Ammon's horn (tissue), 1 donor: ENCODE measurements around the gene ATAD2B.
"Not testable (repeated sequence)": the region's sequence is repeated elsewhere in the genome, so short reads cannot be mapped to it uniquely, and the experiment has no call there.

Source experiments
- DNase-seq: peaks from one replicate; pipeline ENCODE4 v3.0.0-alpha.2; 2016; ENCODE audit warnings: low spot score

Gene ATAD2B

GRCh38 chr2:23926750-23927571, at the start of gene ATAD2B:
ATAD2B (minus strand) TSS chr2:23927123; CDS start chr2:23926770, 353 bp downstream.
- DNase-seq, result peak; percentile 95

DNA sequence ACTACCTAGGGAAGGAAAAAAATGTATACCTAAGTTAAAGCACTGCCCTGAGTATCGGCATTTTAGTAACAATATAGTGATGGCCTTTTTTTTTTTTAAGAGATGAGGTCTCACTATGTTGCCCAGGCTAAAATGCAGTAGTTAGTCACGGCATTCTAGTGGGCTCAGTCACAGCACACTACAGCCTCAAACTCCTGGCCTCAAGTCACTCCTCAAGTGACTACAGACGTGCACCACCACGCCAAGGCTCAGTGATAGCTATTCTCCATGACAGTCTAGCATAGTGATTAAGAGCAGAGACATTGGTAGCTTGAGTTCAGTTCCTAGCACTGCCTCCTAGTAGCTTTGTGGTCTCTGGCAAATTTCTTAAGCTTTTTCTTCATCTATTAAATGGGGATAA, 40.9 kb upstream of the ATAD2B start:
- no peak for DNase-seq

- DNase-seq, result no peak
Measured at GRCh38 chr2:23954325-23955014, 27.5 kb upstream of the ATAD2B start.

DNA sequence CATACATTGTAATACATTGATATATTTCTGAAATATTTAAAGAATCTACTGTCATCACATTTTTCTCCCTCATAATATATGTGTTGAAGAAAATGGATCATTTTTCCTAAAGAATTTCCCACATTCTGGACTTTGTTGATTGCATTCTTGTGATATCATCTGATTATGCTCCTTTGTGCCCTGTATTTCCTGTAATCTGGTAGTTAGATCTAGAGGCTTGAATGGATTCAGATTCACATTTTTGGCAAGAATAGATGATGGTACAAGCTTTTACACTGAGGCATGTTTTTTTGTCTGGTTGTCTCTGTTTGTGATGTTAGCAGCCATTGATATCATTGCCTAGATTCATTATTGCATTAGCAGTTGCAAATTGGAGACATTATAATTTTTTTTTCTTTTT, 26.7 kb upstream of the ATAD2B start:
- no peak for DNase-seq

DNA sequence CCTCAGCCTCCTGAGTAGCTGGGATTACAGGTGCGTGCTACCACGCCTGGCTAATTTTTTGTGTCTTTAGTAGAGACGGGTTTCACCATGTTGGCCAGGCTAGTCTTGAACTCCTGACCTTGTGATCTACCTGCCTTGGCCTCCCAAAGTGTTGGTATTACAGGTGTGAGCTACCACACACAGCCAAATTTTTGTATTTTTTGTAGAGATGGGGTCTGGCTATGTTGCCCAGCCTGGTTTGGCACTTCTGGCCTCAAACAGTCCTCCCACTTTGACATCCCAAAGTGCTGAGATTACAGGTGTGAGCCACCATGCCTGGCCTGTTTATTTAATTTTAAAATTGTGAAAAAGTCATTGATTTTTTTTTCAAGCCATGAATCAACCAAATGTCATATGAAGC, 25.6 kb upstream of the ATAD2B start:
- not testable (repeated sequence) for DNase-seq

DNA sequence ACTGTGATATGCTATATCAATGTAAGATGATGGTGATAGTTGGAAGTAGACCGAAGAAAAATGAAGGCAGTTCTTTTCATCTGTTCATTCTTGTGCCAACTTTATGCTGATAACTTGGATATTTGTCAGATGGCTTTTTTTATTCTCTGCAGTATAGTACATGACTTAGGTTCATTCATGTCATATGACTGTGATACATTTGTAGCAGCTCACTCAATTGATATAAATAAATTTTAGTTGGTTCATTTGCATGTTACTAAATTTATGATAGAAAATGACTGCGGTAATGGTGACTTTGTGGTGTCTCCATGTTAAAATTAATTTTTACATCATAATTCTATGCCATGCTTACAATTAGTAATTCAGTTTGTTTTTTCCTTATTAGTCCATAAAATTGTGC, 20.4 kb upstream of the ATAD2B start:
- no peak for DNase-seq

GRCh38 chr2:23944976-23945375, 18.1 kb upstream of the ATAD2B start:
- DNase-seq, result no peak

- peak; percentile 74 for DNase-seq
Measured at GRCh38 chr2:23944527-23944926, 17.6 kb upstream of the ATAD2B start.

GRCh38 chr2:23943666-23944065, 16.7 kb upstream of the ATAD2B start:
- no peak for DNase-seq

- no peak for DNase-seq
Measured at GRCh38 chr2:23941644-23942043, 14.7 kb upstream of the ATAD2B start.

- peak; percentile 38 for DNase-seq
Measured at GRCh38 chr2:23940718-23941620, 14.0 kb upstream of the ATAD2B start.

- DNase-seq, result peak; percentile 82
Measured at GRCh38 chr2:23939987-23940717, 13.2 kb upstream of the ATAD2B start, which contains the start of gene UBXN2A. UBXN2A (plus strand) TSS chr2:23940463; CDS start chr2:23958315, 17,852 bp downstream.

- DNase-seq, result no peak
Measured at GRCh38 chr2:23934259-23934658, 7.3 kb upstream of the ATAD2B start.

GRCh38 chr2:23926290-23926749, 603 bp downstream of the ATAD2B start:
- no peak for DNase-seq

DNA sequence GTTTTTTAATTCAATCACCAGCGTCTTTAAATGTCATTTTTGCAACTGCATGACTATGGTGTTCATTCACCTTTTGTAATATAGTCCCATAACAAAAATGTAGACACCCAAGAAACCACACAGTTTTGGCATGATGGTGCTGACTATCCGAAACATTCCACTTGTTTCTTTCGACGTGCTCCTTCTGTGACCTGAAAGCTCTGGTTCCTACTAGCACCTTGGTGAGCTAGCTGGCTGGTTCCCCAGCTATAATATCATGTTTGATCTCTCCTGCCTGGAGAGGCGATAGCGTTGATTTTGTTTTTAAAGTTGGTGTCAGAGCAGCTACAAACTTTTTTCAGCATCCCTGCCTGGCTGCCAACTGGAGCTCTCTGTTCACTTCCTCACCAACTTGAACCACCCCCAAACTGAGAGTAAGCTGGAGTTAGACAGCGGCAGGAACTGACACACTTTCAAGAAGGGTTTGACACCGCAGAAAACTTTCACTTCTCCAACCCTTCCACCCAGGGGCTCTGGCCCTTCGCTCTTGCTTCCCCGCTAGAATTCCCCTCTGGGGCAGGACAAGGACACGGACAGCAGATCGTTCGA, 1.1 kb downstream of the ATAD2B start:
- DNase-seq, result peak; percentile 84

- no peak for DNase-seq
Measured at GRCh38 chr2:23924589-23925359, 2.1 kb downstream of the ATAD2B start.

DNA sequence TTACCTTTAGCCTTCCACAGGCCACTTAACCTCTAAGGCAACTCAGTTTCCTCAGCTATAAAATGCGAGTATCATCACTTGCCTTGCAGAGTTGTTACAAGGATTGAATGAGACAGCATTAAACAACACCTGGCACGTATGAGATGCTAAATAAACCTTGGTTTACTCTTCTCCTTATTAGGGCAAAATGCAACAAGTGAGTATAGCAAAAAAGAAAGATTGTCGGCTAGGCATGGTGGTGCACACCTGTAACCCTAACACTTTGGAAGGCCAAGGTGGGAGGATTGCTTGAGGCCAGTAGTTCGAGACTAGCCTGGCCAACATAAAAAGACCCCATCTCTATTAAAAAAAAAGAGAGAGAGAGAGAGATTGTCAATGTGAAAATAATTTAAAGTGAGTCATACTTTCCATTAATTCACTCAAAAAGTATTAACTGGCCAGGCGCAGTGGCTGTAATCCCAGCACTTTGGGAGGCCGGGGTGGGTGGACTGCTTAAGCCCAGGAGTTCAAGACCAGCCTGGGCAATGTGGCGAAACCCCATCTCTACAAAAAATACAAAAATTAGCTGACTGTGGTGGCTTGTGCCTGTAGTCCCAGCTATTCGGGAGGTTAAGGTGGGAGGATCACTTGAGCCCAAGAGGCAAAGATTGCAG, 8.0 kb downstream of the ATAD2B start:
- DNase-seq, result no peak

DNA sequence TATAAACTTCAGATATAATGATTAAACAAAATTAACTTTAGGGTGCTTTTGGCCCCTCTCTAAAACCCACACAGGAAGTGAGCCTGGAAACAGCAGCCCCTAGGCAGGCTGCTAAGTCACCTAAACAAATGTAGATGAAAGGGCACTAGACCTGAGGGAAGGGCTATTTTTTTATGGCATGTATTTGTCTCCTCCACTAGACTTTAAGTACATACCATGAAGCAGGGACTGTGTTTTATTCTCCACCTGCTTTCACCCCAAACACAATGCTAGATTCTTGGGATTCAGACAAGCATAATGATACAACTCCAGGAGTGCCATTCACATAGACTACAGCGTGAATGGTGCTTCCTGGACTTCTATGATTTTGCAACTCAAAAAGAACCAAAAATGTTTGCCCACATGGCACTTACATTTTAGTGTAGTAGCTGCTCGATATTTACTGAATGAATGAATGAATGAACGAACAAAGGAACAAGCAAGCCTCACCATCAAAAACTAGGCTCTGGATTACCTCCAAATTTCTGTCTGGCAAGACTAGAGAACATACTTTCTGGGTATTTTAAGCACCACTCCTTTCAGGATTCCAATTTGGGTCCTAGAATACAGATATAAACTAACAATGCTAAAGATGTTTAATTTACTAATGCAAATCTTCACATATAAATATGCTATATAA, 10.1 kb downstream of the ATAD2B start:
- no peak for DNase-seq

- no peak for DNase-seq
Measured at GRCh38 chr2:23915327-23915726, 11.6 kb downstream of the ATAD2B start.
